GM12878 (cell line): ENCODE measurements around the gene CDK5RAP1. TPM values are rescaled to one million over a fixed set of nuclear protein-coding genes. Genes with fewer than 3 reads are reported as not detected.

Source experiments
- CEBPZ ChIP-seq: fragments of 150-350 bp; IDR thresholded peaks from 2 replicates; pipeline ENCODE4 v1.6.1; 2016; ENCODE audit warnings: low read depth, low read length
- FOXK2 ChIP-seq: fragments of 450-650 bp; IDR thresholded peaks from 2 replicates; pipeline ENCODE4 v1.6.1; 2017; ENCODE audit warnings: mild to moderate bottlenecking, moderate library complexity
- JUNB ChIP-seq: IDR thresholded peaks from 2 replicates; pipeline ENCODE4 v1.6.1; 2016; ENCODE audit warnings: antibody characterized with exemption, mild to moderate bottlenecking
- LARP7 ChIP-seq: fragments of 450-650 bp; IDR thresholded peaks from 2 replicates; pipeline ENCODE4 v1.6.1; 2017; ENCODE audit warnings: mild to moderate bottlenecking
- NFIC ChIP-seq: IDR thresholded peaks from 2 replicates; pipeline ENCODE4 v1.6.1; 2012; ENCODE audit warnings: low read depth, mild to moderate bottlenecking, inconsistent platforms, low read length, moderate library complexity
- NFXL1 ChIP-seq: fragments of 450-650 bp; IDR thresholded peaks from 2 replicates; pipeline ENCODE4 v1.6.1; 2017; ENCODE audit warnings: antibody characterized with exemption, mild to moderate bottlenecking, borderline replicate concordance
- NR2F1 ChIP-seq: fragments of 450-650 bp; conservative IDR thresholded peaks from 2 replicates; pipeline ENCODE4 v1.6.1; 2017; ENCODE audit warnings: mild to moderate bottlenecking
- PRDM15 ChIP-seq: fragments of 450-650 bp; formaldehyde crosslinking; IDR thresholded peaks from 2 replicates; pipeline ENCODE4 v1.4.0; 2020; ENCODE audit warnings: mild to moderate bottlenecking, moderate library complexity
- SKIL ChIP-seq: fragments of 450-650 bp; IDR thresholded peaks from 2 replicates; pipeline ENCODE4 v1.6.1; 2017; ENCODE audit warnings: mild to moderate bottlenecking, low read depth, inconsistent platforms; ENCODE audit not compliant: poor library complexity, severe bottlenecking
- USF2 ChIP-seq: IDR thresholded peaks from 2 replicates; pipeline ENCODE4 v1.6.1; 2011; ENCODE audit warnings: low read depth, low read length, improper control_type of control experiment, borderline replicate concordance
- ZBED1 ChIP-seq: IDR thresholded peaks from 2 replicates; pipeline ENCODE4 v1.6.1; 2016; ENCODE audit warnings: borderline replicate concordance
- polyA plus RNA-seq, 11 experiments: library from polyadenylated mRNA; depleted of rRNA in 4 of 11; unstranded in 6 of 11; stranded (reverse) in 5 of 11; fragments of >200 nt; fragmentation: Nextera tagmentation in 4 of 11; fragmentation: Illumina TruSeq in 1 of 11; extraction: Ambion mirVana in 4 of 11; extraction: Trizol in 1 of 11; gene quantifications; 1 replicate in 1 of 11; 2 replicates in 10 of 11; pipeline versions ENCODE4 v1.2.1 to v1.2.3, GENCODE V29; 2011 to 2016; ENCODE audit warnings: inconsistent platforms in 2 of 11, missing spikeins in 2 of 11, low read depth in 1 of 11
- total RNA-seq, 4 experiments: library from RNA; depleted of rRNA in 3 of 4; stranded (reverse); fragments of >200 nt in 3 of 4; fragmentation: Illumina TruSeq in 1 of 4; extraction: Trizol in 1 of 4; gene quantifications; 2 replicates each; pipeline versions ENCODE4 v1.2.1 to v1.2.3, GENCODE V29; 2013 to 2021
- TF ChIP-seq, protein P1 (sequence below): fragments of 450-650 bp; formaldehyde crosslinking; IDR thresholded peaks from 2 replicates; pipeline ENCODE4 v1.5.0; 2022; ENCODE audit warnings: mild to moderate bottlenecking, missing genetic modification characterization

The CDK5RAP1 gene
- total and polyA plus RNA-seq, 10 of the 15 experiments (the other 5 are each of a cell fraction or from before 2014, with no cell fraction given) = 30.4 to 67.6 (median 38.8) TPM

DNA sequence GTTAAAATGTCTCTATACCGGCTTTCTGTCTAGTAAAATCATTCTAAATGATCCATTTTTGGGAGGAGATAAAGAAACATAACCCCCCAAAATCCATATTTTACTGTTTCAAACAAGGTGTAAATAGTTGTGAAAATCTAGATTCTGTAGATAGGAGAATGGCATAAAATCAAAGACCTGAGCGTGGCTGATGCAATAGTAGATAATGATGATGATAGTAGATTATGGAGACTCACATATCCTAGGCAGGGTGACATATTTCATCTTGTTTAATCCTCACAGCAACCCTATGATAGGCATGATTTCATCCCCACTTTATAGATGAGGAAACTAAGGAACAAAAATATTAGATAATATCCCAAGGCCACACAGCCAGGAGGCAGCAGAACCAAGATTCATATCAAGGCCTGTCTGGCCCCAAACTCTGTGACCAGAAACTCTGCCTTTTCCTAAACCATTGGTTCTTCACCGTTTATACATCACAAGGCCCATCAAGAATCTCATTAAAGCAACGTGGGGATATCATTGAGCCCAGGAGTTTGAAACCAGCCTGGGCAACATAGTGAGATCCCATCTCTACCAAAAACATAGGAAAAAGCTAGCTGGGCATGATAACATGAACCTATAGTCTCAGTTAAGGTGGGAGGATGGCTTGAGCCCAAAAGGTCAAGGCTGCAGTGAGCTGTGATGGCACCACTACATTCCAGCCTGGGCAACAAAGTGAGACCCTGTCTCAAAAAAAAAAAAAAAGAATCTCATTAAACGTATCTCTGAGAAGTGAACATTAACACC, 62.7 kb downstream of the CDK5RAP1 start (continued):
- TF ChIP-seq, protein P1, sequence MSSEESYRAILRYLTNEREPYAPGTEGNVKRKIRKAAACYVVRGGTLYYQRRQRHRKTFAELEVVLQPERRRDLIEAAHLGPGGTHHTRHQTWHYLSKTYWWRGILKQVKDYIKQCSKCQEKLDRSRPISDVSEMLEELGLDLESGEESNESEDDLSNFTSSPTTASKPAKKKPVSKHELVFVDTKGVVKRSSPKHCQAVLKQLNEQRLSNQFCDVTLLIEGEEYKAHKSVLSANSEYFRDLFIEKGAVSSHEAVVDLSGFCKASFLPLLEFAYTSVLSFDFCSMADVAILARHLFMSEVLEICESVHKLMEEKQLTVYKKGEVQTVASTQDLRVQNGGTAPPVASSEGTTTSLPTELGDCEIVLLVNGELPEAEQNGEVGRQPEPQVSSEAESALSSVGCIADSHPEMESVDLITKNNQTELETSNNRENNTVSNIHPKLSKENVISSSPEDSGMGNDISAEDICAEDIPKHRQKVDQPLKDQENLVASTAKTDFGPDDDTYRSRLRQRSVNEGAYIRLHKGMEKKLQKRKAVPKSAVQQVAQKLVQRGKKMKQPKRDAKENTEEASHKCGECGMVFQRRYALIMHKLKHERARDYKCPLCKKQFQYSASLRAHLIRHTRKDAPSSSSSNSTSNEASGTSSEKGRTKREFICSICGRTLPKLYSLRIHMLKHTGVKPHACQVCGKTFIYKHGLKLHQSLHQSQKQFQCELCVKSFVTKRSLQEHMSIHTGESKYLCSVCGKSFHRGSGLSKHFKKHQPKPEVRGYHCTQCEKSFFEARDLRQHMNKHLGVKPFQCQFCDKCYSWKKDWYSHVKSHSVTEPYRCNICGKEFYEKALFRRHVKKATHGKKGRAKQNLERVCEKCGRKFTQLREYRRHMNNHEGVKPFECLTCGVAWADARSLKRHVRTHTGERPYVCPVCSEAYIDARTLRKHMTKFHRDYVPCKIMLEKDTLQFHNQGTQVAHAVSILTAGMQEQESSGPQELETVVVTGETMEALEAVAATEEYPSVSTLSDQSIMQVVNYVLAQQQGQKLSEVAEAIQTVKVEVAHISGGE (CRISPR knock-in tag) = no peak
- TF ChIP-seq USF2 = no peak
- no peak for TF ChIP-seq SKIL
- TF ChIP-seq ZBED1 = no peak
- TF ChIP-seq FOXK2 = no peak
- no peak for TF ChIP-seq NFXL1
- TF ChIP-seq LARP7 = no peak
- no peak for TF ChIP-seq NFIC
- TF ChIP-seq JUNB = no peak
- no peak for TF ChIP-seq CEBPZ
- TF ChIP-seq PRDM15 = no peak
- TF ChIP-seq NR2F1 = no peak
